ENCODE data around the gene AK5. TPM values are rescaled to one million over a fixed set of nuclear protein-coding genes. Genes with fewer than 3 reads are reported as not detected.

AK5 gene
- total RNA-seq, 4 donors from 2014 or later, result 0.79 to 4.1 TPM; not detected in 2

GRCh38 chr1:77476475-77476874 lies 194.7 kb downstream of the AK5 start:
- 79 to 83% methylated on average over 3 to 7 of the region's 7 CpGs for WGBS, 2 donors (ENCODE audit: low coverage in 1 of 2)
- peaks cover 0 to 8% (median 4%) of the 10 kb centered on the region in 4 donors for H3K4me1 ChIP-seq
- no peak overlapping the region for H3K4me3 ChIP-seq
- in situ Hi-C loops (cut with MboI; ENCODE audit: low pct_ligation_motif_present in 1 of 4, low pct_unique_long_range_greater_than_20kb in 1 of 4, low sequenced_read_pairs in 3 of 4) (no loop called here), intact Hi-C loops (cut with DNase I; ENCODE audit: low total_unique reads) (no loop called here)
- no peaks in the 10 kb centered on the region for H3K36me3 ChIP-seq
- H3K27ac ChIP-seq, result no peak overlapping the region
- no peaks in the 10 kb centered on the region for H3K27me3 ChIP-seq
- no peak for DNase-seq
- TF ChIP-seq CTCF (IDR thresholded peaks at IDR 0.05) (no peak), POLR2A (IDR thresholded peaks at IDR 0.05) (no peak), EP300 (IDR thresholded peaks at IDR 0.05; ENCODE audit: low read depth) (no peak), POLR2AphosphoS5 (IDR thresholded peaks at IDR 0.05) (no peak)
- H3K9me3 ChIP-seq, result no peaks in the 10 kb centered on the region

GRCh38 chr1:77484334-77484733 lies 202.5 kb downstream of the AK5 start:
- intact Hi-C loops (cut with DNase I; ENCODE audit: low total_unique reads), result no loop called here

GRCh38 chr1:77484926-77485325 lies 203.1 kb downstream of the AK5 start:
- in situ Hi-C loops (cut with MboI; ENCODE audit: low pct_ligation_motif_present in 1 of 4, low pct_unique_long_range_greater_than_20kb in 1 of 4, low sequenced_read_pairs in 3 of 4) (no loop called here), intact Hi-C loops (cut with DNase I; ENCODE audit: low total_unique reads) (no loop called here)
- H3K4me1 ChIP-seq, result no peaks in the 10 kb centered on the region
- no peak overlapping the region for H3K27ac ChIP-seq
- no peaks in the 10 kb centered on the region for H3K9me3 ChIP-seq
- DNase-seq, result no peak
- WGBS, 2 donors (ENCODE audit: low coverage in 1 of 2), result 71% methylated on average over 2 of the region's 2 CpGs
- TF ChIP-seq POLR2AphosphoS5 (IDR thresholded peaks at IDR 0.05), result no peak
- TF ChIP-seq POLR2A (IDR thresholded peaks at IDR 0.05), result no peak
- TF ChIP-seq EP300 (IDR thresholded peaks at IDR 0.05; ENCODE audit: low read depth), result no peak
- no peak for TF ChIP-seq CTCF (IDR thresholded peaks at IDR 0.05)
- no peak overlapping the region for H3K4me3 ChIP-seq
- H3K36me3 ChIP-seq, result no peaks in the 10 kb centered on the region
- no peaks in the 10 kb centered on the region for H3K27me3 ChIP-seq

More at GRCh38 chr1:77484334-77484733, 202.5 kb downstream of the AK5 start:
- in situ Hi-C loops (cut with MboI; ENCODE audit: low pct_ligation_motif_present in 1 of 4, low pct_unique_long_range_greater_than_20kb in 1 of 4, low sequenced_read_pairs in 3 of 4), result no loop called here
- no peak for DNase-seq
- H3K4me1 ChIP-seq, result no peaks in the 10 kb centered on the region
- TF ChIP-seq POLR2AphosphoS5 (IDR thresholded peaks at IDR 0.05), result no peak
- TF ChIP-seq CTCF (IDR thresholded peaks at IDR 0.05), result no peak
- no peak for TF ChIP-seq POLR2A (IDR thresholded peaks at IDR 0.05)
- H3K27me3 ChIP-seq, result no peaks in the 10 kb centered on the region
- no peaks in the 10 kb centered on the region for H3K36me3 ChIP-seq
- H3K27ac ChIP-seq, result no peak overlapping the region
- 61 to 64% methylated on average over 1 of the region's 1 CpG for WGBS, 2 donors (ENCODE audit: low coverage in 1 of 2)
- H3K9me3 ChIP-seq, result no peaks in the 10 kb centered on the region
- no peak overlapping the region for H3K4me3 ChIP-seq

GRCh38 chr1:77487631-77488030 lies 205.8 kb downstream of the AK5 start:
- intact Hi-C loops (cut with DNase I; ENCODE audit: low total_unique reads), result no loop called here

More at GRCh38 chr1:77487631-77488030, 205.8 kb downstream of the AK5 start:
- Histone ChIP-seq H3K4me1 (no peaks in the 10 kb centered on the region), H3K36me3 (no peaks in the 10 kb centered on the region), H3K9me3 (no peaks in the 10 kb centered on the region), H3K27me3 (no peaks in the 10 kb centered on the region), H3K4me3 (no peak overlapping the region), H3K27ac (no peak overlapping the region)
- no peak for DNase-seq
- in situ Hi-C loops (cut with MboI; ENCODE audit: low pct_ligation_motif_present in 1 of 4, low pct_unique_long_range_greater_than_20kb in 1 of 4, low sequenced_read_pairs in 3 of 4), result no loop called here
- no peak for TF ChIP-seq CTCF (IDR thresholded peaks at IDR 0.05)
- no peak for TF ChIP-seq EP300 (IDR thresholded peaks at IDR 0.05; ENCODE audit: low read depth)
- no peak for TF ChIP-seq POLR2A (IDR thresholded peaks at IDR 0.05)
- no peak for TF ChIP-seq POLR2AphosphoS5 (IDR thresholded peaks at IDR 0.05)
- WGBS, 2 donors (ENCODE audit: low coverage in 1 of 2), result 96% methylated on average over 1 of the region's 1 CpG; no CpG with 5 or more reads in 1 of the 2 donors

Data from transverse colon (tissue), 4 donors.